ENCODE measurements around the gene LGALSL.

The LGALSL gene

GRCh38 chr2:64474121-64474571, 20.2 kb downstream of the LGALSL start:
- peak in 1 of 2 donors; percentile 33 for DNase-seq

DNA sequence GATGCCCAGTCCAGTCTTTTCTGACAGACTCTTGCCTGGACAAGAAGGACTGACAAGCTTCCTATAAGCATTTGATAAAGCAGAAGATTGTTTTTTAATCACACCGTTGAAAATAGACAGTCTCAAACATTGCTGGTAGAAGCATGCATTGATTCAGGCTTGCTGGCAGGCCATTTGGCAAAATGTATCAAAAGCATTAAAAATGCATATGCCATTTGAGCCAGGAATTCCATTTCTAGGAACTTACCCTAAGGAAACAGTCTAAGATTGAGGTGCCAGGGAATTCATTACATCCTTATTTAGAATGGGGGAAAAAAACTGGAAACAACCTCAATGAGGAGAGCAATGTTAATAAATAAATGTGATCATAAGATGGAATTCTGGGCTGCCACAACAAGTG, 20.7 kb downstream of the LGALSL start:
- DNase-seq, result no peak

- no peak for DNase-seq
These were observed 23.1 kb downstream of the LGALSL start for GRCh38 chr2:64477037-64477436.

DNA sequence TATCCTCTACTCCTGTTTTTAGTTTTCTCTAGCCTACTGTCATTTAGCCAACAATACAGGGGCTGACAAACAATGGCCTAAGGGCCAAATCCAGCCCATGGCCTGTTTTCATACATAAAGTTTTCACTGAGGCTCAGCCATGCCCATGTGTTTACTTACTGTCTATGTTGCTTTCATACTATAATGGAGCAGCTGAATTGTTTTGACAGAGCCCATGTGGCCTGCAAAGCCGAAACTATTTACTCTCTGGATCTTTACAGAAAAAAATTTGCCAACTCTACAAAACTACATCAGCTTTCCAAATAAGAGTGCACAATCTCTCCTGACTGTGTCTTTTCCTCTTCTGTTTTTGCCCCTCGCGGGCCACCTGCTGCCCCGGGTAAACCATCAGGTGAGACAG, 24.0 kb downstream of the LGALSL start:
- DNase-seq, result no peak

- DNase-seq, result no peak
These were observed 24.7 kb downstream of the LGALSL start for GRCh38 chr2:64478502-64479230.

- no peak for DNase-seq
These were observed 25.5 kb downstream of the LGALSL start for GRCh38 chr2:64479259-64480117.

DNA sequence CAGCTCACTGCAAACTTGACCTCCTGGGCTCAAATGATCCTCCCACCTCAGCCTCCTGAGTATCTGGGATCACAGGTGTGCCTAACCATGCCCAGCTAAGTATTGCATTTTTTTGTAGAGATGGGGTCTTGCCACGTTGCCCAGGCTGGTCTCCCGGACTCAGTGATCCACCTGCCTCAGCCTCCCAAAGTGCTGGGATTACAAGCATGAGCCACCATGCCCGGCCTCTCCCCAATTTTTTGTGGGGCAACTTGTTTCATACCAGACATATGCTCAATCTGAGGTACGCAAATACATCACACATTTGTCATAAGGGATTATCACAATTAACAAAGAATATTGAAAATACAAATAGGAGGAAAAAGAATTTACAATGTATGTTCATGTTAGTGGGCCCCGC, 27.7 kb downstream of the LGALSL start:
- no peak for DNase-seq

DNA sequence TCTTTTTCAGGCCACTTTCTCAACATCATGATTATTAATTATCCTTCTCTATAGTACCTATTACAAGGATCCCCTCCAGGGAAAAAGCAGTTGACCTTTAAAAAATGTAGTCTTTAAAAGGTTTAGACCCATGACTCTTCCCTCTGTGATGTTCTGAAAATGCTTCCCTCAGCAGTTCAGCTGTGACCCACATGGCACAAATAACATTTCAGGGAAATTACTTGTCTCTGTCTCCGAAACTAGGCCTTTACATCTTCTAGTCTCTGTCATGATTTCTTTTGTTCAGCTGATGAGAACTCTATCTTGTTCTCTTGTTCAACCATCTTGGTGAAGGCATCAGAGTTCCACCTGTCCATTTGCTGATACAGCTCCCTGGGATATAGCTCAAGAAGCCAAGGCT, 28.3 kb downstream of the LGALSL start:
- no peak for DNase-seq

GRCh38 chr2:64482765-64483504, 29.0 kb downstream of the LGALSL start:
- DNase-seq, result no peak

DNA sequence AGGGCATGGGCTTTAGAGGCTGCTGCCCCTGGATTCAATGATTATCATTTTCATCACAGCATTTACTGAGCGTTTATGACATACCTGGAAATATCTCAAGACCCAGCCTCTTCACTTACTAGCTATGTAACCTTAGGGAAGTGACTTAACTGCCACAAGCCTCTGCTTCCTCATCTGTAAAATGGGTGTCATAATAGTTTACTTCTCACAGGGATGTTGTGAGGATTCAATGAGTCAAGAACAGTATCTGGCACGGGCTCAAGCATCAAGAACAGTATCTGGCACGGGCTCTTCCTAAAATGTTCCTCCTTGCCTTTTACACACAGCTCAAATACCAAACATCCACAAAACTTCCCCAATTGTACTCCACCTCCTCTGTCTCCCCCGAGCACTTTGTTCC, 31.4 kb downstream of the LGALSL start:
- no peak for DNase-seq

- no peak for DNase-seq
These were observed 32.0 kb downstream of the LGALSL start for GRCh38 chr2:64485961-64486360.

DNA sequence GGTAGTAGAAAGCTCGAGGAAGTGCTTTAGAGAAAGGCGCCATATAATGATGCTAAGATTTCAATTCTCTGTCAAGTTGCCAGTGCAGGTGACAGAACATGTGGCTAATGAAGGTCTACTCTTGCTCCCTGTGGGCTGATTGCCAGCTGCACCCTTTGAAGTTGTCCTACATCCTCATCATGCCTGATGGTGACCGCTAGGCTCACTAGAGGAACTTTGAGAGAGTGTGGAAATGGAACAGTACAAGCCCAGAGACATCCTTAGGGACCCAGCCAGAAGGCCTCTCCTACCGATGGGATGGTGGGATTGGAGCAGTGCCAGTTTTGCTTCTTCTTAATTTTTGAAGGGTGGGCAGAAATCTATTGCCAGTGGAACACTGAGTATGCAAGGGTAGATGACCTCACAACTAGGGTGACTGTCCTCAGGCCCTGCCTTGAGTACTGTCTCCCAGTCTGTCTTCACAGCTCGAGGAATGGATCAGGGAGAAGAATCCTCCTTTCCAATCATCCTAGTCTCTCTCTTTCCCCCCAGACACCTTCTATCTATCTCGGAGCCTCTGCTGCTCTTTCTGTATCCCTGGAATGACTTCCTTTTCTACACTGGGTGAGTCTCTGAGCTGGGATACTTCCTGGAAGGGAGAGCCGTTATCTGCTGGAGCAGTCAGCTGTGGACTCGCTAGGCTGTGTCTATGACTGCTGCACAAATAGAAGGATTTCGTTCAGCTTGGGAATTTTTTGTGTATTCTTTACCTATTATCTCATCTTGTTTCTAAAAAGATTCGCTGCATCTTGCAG, 33.5 kb downstream of the LGALSL start:
- DNase-seq, result no peak

DNA sequence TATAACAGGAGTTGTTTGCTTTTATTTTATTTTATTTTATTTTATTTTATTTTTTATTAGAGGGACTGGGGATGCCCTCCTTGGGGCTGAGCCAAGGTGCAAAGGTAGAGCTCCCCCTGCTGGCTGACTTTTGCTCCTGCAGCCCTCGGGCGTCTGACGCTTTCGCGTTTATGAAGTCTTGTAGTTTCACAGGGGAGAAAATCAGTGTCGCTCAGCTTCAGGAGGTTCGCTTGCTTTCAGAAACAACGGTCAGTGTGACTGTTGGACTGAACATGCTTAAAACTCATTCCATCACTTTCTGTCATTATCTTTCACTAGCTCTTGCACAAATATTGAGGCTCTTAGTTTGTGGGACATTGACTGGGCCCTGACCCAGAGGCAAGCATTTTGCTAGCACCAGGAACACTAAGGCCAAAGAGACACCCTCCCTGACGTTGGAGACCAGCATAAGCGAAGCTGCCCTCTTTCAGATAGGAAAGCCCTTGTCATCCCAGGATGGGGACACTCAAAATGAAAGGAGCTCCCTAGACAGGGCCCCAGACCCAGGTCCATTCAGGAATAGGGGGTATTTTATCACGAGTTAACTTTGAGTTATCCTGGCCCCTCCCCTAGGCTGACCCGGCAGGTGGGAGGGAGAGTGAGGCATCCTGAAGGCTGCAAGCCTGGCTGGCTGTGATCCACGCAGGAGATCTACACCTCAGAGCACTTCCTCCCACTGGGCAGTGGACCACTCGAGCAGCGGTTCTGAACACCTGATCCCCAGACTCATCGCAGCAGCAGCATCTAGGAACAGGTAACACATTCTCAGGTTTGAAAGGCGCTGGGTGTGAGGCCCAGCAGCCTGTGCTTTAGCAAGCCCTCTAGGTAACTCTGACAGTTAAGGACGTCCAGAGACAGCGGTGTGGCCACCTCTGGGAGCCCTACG, 34.4 kb downstream of the LGALSL start:
- peak; percentile 7 to 45 for DNase-seq

DNA sequence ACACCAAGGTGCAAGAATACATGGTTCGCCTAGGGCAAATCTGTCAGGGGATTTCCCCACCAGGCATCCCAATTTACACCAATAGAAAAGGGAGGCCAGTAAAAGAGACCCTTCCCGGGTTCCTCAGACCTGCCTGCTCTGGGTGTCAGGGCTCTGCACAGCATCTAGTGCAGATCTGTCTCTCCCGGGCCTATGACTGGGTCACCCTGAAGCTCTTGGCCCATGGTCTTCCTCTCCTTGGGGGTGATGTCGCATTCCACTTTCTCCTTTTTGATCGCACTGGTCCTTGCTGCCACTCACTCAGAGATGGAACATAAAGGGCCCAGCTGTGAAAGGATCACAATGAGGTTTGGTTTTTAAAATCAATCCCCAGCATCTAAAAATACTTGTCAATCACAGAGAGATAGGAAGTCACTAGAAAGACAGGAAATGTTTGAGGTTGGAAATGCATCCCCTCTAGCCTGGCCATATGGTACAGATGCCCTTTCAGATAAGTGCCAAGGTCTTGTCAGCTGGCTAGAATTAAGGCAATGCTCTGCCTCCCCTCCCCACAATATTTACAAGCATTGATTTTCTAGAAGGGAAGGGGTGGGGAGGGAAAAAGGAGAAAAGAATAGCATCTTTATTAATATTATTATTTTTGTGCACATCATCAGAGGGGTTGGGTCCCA, 35.3 kb downstream of the LGALSL start:
- DNase-seq, result peak in 1 of 2 donors; percentile 14

- DNase-seq, result no peak
These were observed 37.5 kb downstream of the LGALSL start for GRCh38 chr2:64491426-64491825.

DNA sequence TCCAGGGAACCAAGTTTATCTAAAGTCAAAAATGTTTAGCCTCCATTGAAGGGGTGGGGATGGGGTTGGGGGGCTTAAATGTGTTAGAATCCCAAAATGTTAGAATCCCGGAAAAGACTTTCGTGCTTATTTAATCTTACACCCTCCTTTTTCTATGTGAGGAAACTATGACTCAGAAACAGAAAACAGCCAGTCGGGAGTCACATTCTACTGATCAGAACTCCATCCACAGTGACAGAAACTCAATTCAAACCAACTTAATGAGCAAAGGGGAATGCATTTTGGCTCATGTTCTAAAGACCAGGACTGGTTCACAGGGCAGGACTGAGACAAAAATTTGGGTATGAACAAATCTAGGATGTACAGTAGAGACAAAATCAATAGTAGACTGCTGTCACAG, 38.3 kb downstream of the LGALSL start:
- no peak for DNase-seq

DNA sequence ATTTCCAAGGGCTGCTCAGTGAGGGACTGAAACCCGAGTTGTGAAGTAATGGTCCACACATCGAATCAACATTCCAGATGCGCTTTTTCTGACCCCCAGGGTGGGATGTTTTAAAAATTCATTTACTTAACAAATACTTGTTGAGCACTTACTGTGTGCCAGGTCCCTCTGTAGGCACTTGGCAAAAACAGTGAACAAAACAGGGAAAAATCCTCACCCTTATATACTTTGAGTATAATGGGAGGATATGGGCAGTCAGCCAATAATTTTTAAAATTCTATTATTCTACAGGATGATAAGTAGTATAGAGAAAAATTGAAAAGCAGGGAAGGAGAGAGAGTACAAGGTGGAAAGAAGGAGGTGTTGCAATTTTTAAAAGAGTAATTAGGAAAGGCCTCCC, 38.9 kb downstream of the LGALSL start:
- no peak for DNase-seq

DNA sequence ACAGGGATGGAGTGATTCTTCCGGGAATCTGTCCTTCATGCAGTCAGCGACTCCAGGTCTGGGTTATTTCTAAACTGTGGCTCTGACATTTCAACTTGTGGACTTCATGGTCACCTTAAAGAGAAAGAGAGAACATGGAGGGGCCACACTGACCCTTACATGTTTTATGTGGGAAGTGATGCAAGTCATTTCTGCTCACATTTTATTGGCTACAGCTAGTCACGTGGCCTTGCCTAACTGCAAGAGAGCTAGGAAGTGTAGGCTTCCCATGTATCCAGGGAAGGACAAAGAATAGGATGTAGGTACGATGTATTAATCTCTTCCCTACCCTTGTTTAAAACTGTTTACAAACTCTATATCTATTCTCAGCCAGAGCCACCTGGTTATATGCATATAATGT, 39.8 kb downstream of the LGALSL start:
- no peak for DNase-seq

GRCh38 chr2:64498438-64498837, 44.5 kb downstream of the LGALSL start:
- DNase-seq, result no peak

GRCh38 chr2:64500549-64500948, 46.6 kb downstream of the LGALSL start:
- no peak for DNase-seq

DNA sequence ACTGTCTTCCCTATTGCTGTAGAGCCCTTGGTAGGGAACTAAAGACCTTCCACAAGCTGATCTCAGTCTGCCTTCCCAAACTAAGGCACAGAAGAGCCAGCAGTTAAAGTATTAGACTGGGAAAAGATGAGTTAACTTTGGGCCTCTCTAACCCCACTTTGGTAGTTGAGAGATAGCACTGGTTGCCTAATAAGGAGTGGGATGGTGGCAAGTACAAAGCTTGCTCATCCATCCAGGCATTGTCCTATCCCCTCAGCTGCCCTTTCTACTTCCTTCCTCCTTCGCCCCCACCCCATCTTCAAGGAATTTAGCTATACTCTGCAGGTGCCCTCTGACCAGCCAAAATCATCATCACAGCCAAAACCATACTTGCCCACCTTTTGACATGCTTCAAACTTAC, 48.0 kb downstream of the LGALSL start:
- DNase-seq, result no peak

All from bone marrow (tissue), 2 donors.